Kidney epithelial cell (primary cell): ENCODE data around the gene EFNB1. TPM values are rescaled to one million over a fixed set of nuclear protein-coding genes. Genes with fewer than 3 reads are reported as not detected.

ENCODE experiments used
- DNase-seq: peaks from one replicate; pipeline ENCODE4 v3.0.0-alpha.2; 2010; ENCODE audit warnings: low read depth
- H3K27me3 ChIP-seq: 2 replicates; pipeline ENCODE4 v1.6.0; 2011; ENCODE audit warnings: low read length; ENCODE audit not compliant: control insufficient read depth, insufficient read depth
- H3K36me3 ChIP-seq: 2 replicates; pipeline ENCODE4 v1.5.1; 2011; ENCODE audit warnings: low read length; ENCODE audit not compliant: control insufficient read depth, insufficient read depth
- H3K4me3 ChIP-seq: 2 replicates; pipeline ENCODE4 v1.5.1; 2011; ENCODE audit warnings: low read depth, mild to moderate bottlenecking, control low read depth, low read length
- total RNA-seq: library from RNA; depleted of rRNA; stranded (reverse); fragments of >200 nt; gene quantifications from 2 replicates; pipeline ENCODE4 v1.2.3, GENCODE V29; 2015
- TF ChIP-seq, protein P1 (sequence below): IDR thresholded peaks from 2 replicates; pipeline ENCODE4 v1.5.1; 2011; ENCODE audit warnings: mild to moderate bottlenecking, moderate library complexity, low read length, control low read depth, inconsistent platforms; ENCODE audit not compliant: insufficient read depth, poor library complexity, severe bottlenecking

Gene EFNB1
- total RNA-seq, 1 donor from 2014 or later: 45.3 TPM

DNA sequence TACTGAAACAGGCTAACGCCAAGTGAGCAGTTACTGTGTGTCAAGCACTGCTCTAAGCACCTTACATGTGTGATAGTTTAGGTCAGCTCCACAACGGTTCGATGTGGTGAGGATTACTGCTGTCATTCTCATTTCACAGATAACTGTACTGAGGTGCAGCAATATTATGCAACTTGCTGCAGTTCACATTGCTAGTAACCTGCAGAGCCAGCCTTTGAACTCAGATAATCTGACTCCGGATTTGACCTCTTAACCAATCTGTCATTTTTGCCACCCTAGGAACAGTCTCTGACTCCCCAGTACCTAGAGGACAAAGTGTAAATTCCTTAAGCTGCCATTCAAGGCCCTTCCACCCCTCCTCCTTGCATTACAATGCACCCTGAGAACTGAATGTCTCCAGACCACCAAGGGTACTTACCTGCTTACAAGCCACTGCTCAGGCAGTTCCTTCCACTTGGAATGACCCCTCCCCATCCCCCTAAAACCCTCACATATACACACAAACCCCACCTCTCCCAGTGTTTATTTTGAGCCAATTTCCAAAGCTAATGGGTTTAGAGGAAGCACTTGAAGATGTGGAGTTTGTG lies 24.9 kb downstream of the EFNB1 start:
- no peak overlapping the region for H3K4me3 ChIP-seq
- H3K36me3 ChIP-seq: no peaks in the 10 kb centered on the region

DNA sequence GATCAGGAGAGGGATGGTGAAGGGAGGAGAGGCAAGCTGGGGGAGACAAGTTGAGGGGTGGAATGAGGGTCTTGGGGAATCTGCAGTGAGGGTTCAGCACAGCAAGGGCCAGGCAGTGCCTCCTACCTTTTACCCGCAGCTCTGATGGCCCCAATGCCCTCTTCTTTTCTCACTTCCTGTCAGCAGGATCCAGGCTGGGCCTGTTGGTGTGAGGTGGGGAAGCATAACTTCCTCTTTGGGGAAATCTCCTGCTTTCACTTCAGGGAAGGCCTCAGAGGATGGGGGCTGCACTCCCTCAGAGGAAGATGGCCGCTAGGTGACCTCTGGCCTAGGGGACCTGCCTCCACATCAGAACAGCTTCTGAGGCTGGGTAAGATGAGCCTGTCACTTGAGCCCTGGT lies 36.5 kb downstream of the EFNB1 start:
- DNase-seq: no peak
- H3K36me3 ChIP-seq: no peaks in the 10 kb centered on the region
- no peak overlapping the region for H3K4me3 ChIP-seq
- H3K27me3 ChIP-seq: peaks cover 3% of the 10 kb centered on the region
- TF ChIP-seq, protein P1, sequence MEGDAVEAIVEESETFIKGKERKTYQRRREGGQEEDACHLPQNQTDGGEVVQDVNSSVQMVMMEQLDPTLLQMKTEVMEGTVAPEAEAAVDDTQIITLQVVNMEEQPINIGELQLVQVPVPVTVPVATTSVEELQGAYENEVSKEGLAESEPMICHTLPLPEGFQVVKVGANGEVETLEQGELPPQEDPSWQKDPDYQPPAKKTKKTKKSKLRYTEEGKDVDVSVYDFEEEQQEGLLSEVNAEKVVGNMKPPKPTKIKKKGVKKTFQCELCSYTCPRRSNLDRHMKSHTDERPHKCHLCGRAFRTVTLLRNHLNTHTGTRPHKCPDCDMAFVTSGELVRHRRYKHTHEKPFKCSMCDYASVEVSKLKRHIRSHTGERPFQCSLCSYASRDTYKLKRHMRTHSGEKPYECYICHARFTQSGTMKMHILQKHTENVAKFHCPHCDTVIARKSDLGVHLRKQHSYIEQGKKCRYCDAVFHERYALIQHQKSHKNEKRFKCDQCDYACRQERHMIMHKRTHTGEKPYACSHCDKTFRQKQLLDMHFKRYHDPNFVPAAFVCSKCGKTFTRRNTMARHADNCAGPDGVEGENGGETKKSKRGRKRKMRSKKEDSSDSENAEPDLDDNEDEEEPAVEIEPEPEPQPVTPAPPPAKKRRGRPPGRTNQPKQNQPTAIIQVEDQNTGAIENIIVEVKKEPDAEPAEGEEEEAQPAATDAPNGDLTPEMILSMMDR: no peak

More for the DNA sequence above, 24.9 kb downstream of the EFNB1 start:
- TF ChIP-seq, protein P1: no peak
- no peak for DNase-seq
- H3K27me3 ChIP-seq: peaks cover 4% of the 10 kb centered on the region

DNA sequence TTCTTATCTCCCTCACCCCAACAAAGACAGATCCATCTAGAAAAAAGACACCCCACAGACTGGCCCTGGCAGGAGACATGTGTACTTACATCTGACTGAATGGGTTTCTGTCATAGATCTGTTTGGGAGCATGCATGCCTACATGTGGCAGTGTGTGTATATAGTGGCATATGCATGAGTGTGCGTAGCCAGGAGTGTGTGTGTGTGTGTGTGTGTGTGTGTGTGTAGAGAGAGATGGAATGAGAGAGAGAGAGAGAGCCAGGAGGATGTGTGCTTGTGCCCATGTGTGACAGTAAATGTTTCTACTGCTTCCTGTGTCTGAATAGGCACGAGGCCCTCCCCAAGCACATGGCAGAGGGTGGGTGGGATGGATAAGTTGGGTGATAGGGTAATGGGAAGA lies 37.1 kb downstream of the EFNB1 start:
- Histone ChIP-seq H3K36me3 (no peaks in the 10 kb centered on the region), H3K4me3 (no peak overlapping the region), H3K27me3 (peaks cover 3% of the 10 kb centered on the region)
- DNase-seq: no peak
- TF ChIP-seq, protein P1: no peak

DNA sequence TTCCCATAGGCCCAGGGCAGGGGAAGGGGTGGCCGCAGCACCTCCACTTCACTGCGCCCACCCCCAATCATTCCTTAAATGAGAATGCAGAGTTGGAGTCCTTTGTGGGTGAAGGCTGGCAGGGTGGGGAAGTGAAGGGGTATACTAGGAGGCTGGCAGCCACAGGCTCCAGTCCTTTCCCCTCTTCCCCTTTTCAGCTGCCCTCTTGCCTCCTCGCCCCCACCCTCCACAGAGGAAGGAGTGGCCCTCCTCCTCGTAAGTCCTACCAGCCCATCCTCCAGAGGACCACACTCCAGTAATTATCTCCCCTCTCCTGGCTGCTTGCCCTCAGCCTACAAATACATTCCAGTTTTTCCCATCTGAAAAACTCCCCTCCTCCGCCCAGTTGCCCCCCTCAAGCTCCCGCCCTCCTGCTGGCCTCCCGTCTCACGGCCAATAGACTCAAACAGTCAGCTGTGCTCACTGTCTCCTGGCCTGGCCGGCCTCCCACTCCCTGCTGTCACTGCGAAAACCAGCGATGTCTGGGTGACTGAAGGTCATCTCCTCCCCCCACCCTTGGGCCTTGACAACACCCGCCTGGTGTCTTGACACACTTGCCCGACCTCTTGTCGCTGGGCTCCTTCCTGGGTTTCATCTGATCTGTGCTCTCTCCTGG lies 38.8 kb downstream of the EFNB1 start:
- Histone ChIP-seq H3K27me3 (peaks cover 3% of the 10 kb centered on the region), H3K4me3 (no peak overlapping the region), H3K36me3 (no peaks in the 10 kb centered on the region)
- DNase-seq: no peak
- TF ChIP-seq, protein P1: no peak

DNA sequence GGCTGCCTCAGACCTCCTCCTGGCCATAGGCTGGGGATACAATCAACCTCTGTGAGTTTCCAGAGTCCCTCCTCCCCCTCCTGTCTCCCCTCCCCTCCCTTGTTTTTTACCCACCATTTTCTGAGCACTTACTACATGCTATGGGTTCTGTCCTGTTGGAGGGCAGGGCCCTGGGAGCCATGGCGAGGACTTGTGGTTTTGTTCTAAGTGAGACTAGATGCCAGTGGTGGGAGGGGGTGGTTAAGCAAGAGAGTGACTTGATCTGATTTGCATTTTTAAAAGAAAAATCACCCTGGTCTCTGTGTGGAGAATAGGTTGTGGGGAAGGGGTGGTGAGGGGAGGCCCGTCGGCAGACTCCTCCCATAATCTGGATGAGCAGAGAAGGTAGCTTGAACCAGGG lies 39.5 kb downstream of the EFNB1 start:
- no peak for DNase-seq
- H3K36me3 ChIP-seq: no peaks in the 10 kb centered on the region
- TF ChIP-seq, protein P1: no peak
- no peak overlapping the region for H3K4me3 ChIP-seq
- H3K27me3 ChIP-seq: no peaks in the 10 kb centered on the region
